A549 (cell line): ENCODE data around the gene CARS1. TPM values are rescaled to one million over a fixed set of nuclear protein-coding genes. Genes with fewer than 3 reads are reported as not detected.

ENCODE experiments used
- ATAC-seq, 2 experiments: fragments of 200-7000 bp in 1 of 2; fragments of >200 bp in 1 of 2; cut with Nextera tagmentation in 1 of 2; cut with Tn5 transposase in 1 of 2; 3 replicates each; pipeline versions ENCODE4 v1.8.0 to v1.9.1; 2018 to 2020; ENCODE audit warnings: mild to moderate bottlenecking in 1 of 2, moderate library complexity in 1 of 2
- CTCF ChIA-PET: fragments of 300-600 bp; sonication (Branson Sonifier 250); formaldehyde crosslinking; extraction: SDS; loops from one replicate; lab custom pipeline; 2021; ENCODE audit warnings: antibody characterized with exemption, inconsistent platforms; lab: Yijun Ruan, JAX
- POLR2A ChIA-PET: fragments of 350-600 bp; formaldehyde crosslinking; extraction: SDS; loops from one replicate; lab custom pipeline; 2021; ENCODE audit warnings: antibody characterized with exemption, inconsistent platforms; lab: Yijun Ruan, JAX
- DNase-seq, 2 experiments: peaks; one replicate each; pipeline versions ENCODE4 v3.0.0 to v3.0.0-alpha.2; 2011 to 2016; ENCODE audit warnings: low read depth in 1 of 2, low spot score in 1 of 2
- FAIRE-seq: peaks from 2 replicates; lab custom pipeline; 2011; peaks lifted over from hg19 to GRCh38; lab: Jason Lieb, UNC
- H3K27ac ChIP-seq, 2 experiments: fragments of >200 bp; sonication (Bioruptor Twin); formaldehyde crosslinking; 3 replicates each; pipeline ENCODE4 v1.5.1; 2016 to 2017
- H3K4me1 ChIP-seq: fragments of >200 bp; sonication (Bioruptor Twin); formaldehyde crosslinking; 3 replicates; pipeline ENCODE4 v1.6.1; 2016
- H3K4me2 ChIP-seq: fragments of >200 bp; sonication (Bioruptor Twin); formaldehyde crosslinking; 3 replicates; pipeline ENCODE4 v1.6.1; 2016
- H3K4me3 ChIP-seq: fragments of >200 bp; sonication (Bioruptor Twin); formaldehyde crosslinking; 3 replicates; pipeline ENCODE4 v1.5.1; 2016
- H3K9me3 ChIP-seq: fragments of >200 bp; sonication (Bioruptor Twin); formaldehyde crosslinking; 3 replicates; pipeline ENCODE4 v1.6.1; 2016
- BHLHE40 ChIP-seq: IDR thresholded peaks from 2 replicates; pipeline ENCODE4 v1.6.1; 2012; ENCODE audit warnings: low read depth, low read length, inconsistent platforms
- EHMT2 ChIP-seq: fragments of 200-600 bp; sonication (generic); IDR thresholded peaks from 2 replicates; pipeline ENCODE4 v1.6.1; 2016; ENCODE audit warnings: antibody characterized with exemption, low read depth, mild to moderate bottlenecking, moderate library complexity
- ELK1 ChIP-seq: fragments of 150-350 bp; IDR thresholded peaks from 2 replicates; pipeline ENCODE4 v1.6.1; 2014; ENCODE audit warnings: low read depth, mild to moderate bottlenecking, low read length
- HDAC2 ChIP-seq: fragments of 200-600 bp; sonication (generic); IDR thresholded peaks from 2 replicates; pipeline ENCODE4 v1.6.1; 2016
- KDM5A ChIP-seq: fragments of 200-600 bp; sonication (generic); IDR thresholded peaks from 2 replicates; pipeline ENCODE4 v1.6.1; 2016; ENCODE audit warnings: antibody characterized with exemption, mild to moderate bottlenecking
- MAFK ChIP-seq: fragments of 450-650 bp; IDR thresholded peaks from 2 replicates; pipeline ENCODE4 v1.6.1; 2014; ENCODE audit not compliant: partially characterized antibody
- MYC ChIP-seq: IDR thresholded peaks from 2 replicates; pipeline ENCODE4 v1.6.1; 2012; ENCODE audit warnings: mild to moderate bottlenecking, inconsistent platforms, low read length, improper control_type of control experiment, borderline replicate concordance
- PHF8 ChIP-seq: fragments of 200-600 bp; sonication (generic); IDR thresholded peaks from 2 replicates; pipeline ENCODE4 v1.6.1; 2016; ENCODE audit warnings: low read depth, mild to moderate bottlenecking, antibody characterized with exemption, moderate library complexity, borderline replicate concordance
- POLR2A ChIP-seq: IDR thresholded peaks from 2 replicates; pipeline ENCODE4 v1.6.1; 2012; ENCODE audit warnings: mild to moderate bottlenecking, low read length
- POLR2AphosphoS2 ChIP-seq: conservative IDR thresholded peaks from 2 replicates; pipeline ENCODE4 v1.6.1; 2012; ENCODE audit warnings: low read length, improper control_type of control experiment, inconsistent platforms
- RAD21 ChIP-seq, 2 experiments: fragments of >200 bp in 1 of 2; sonication (Bioruptor Twin) in 1 of 2; formaldehyde crosslinking in 1 of 2; IDR thresholded peaks in 1 of 2; conservative IDR thresholded peaks in 1 of 2; 2 replicates in 1 of 2; 3 replicates in 1 of 2; pipeline ENCODE4 v1.6.1; 2012 to 2018; ENCODE audit warnings: inconsistent platforms in 1 of 2
- RFX5 ChIP-seq: fragments of 450-650 bp; IDR thresholded peaks from 2 replicates; pipeline ENCODE4 v1.7.1; 2014; ENCODE audit warnings: antibody characterized with exemption, mild to moderate bottlenecking, moderate library complexity
- SMC3 ChIP-seq: fragments of >200 bp; sonication (Bioruptor Twin); formaldehyde crosslinking; IDR thresholded peaks from 3 replicates; pipeline ENCODE4 v1.6.1; 2018; ENCODE audit warnings: inconsistent platforms
- TP53 ChIP-seq: fragments of 250-450 bp; sonication (Bioruptor Pico); IDR thresholded peaks from 2 replicates; pipeline ENCODE4 v1.5.0; 2021; ENCODE audit warnings: mild to moderate bottlenecking, moderate library complexity
- ZSCAN20 ChIP-seq: fragments of 250-450 bp; sonication (Bioruptor Pico); IDR thresholded peaks from 2 replicates; pipeline ENCODE4 v1.8.0; 2022; ENCODE audit warnings: mild to moderate bottlenecking, moderate library complexity
- WGBS: methylation state at CpG from one replicate; pipeline ENCODE4 v1.1.6; 2017; ENCODE audit errors: missing lambda C conversion rate; 5-methylcytosine and 5-hydroxymethylcytosine counted together
- polyA plus RNA-seq, 4 experiments: library from polyadenylated mRNA; depleted of rRNA in 3 of 4; stranded (reverse); fragments of >200 nt; fragmentation: RNase III in 1 of 4; extraction: RNeasy Plus Mini Kit Qiagen cat#74134 plus additional on column Dnase treatment in 1 of 4; gene quantifications; 2 replicates in 3 of 4; 3 replicates in 1 of 4; pipeline ENCODE4 v1.2.3, GENCODE V29; 2011 to 2017
- TF ChIP-seq, protein P1 (sequence below): fragments of >200 bp; sonication (Bioruptor Twin); formaldehyde crosslinking; IDR thresholded peaks from 3 replicates; pipeline ENCODE4 v1.5.1; 2016
- TF ChIP-seq, protein P2 (sequence below): IDR thresholded peaks from 2 replicates; pipeline ENCODE4 v1.6.1; 2012
- TF ChIP-seq, protein P3 (sequence below): fragments of 250-450 bp; sonication (Bioruptor Pico); IDR thresholded peaks from 2 replicates; pipeline ENCODE4 v1.5.0; 2021; ENCODE audit warnings: mild to moderate bottlenecking, moderate library complexity, borderline replicate concordance
- TF ChIP-seq, protein P4 (sequence below): fragments of 250-450 bp; sonication (Bioruptor Pico); IDR thresholded peaks from 2 replicates; pipeline ENCODE4 v1.5.0; 2020; ENCODE audit warnings: low read depth, mild to moderate bottlenecking, moderate library complexity
- TF ChIP-seq, protein P5 (sequence below): fragments of 450-650 bp; IDR thresholded peaks from 2 replicates; pipeline ENCODE4 v1.6.1; 2014; ENCODE audit warnings: antibody characterized with exemption
- TF ChIP-seq, protein P6 (sequence below): fragments of >200 bp; sonication (Bioruptor Twin); formaldehyde crosslinking; IDR thresholded peaks from 2 replicates; pipeline ENCODE4 v1.6.1; 2016

The CARS1 gene
- polyA plus RNA-seq, 2 of the 4 experiments (the other 2 are of a cell fraction) = 52.7 to 130 TPM

- TF ChIP-seq, protein P1, sequence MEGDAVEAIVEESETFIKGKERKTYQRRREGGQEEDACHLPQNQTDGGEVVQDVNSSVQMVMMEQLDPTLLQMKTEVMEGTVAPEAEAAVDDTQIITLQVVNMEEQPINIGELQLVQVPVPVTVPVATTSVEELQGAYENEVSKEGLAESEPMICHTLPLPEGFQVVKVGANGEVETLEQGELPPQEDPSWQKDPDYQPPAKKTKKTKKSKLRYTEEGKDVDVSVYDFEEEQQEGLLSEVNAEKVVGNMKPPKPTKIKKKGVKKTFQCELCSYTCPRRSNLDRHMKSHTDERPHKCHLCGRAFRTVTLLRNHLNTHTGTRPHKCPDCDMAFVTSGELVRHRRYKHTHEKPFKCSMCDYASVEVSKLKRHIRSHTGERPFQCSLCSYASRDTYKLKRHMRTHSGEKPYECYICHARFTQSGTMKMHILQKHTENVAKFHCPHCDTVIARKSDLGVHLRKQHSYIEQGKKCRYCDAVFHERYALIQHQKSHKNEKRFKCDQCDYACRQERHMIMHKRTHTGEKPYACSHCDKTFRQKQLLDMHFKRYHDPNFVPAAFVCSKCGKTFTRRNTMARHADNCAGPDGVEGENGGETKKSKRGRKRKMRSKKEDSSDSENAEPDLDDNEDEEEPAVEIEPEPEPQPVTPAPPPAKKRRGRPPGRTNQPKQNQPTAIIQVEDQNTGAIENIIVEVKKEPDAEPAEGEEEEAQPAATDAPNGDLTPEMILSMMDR = no peak
- TF ChIP-seq, protein P2, sequence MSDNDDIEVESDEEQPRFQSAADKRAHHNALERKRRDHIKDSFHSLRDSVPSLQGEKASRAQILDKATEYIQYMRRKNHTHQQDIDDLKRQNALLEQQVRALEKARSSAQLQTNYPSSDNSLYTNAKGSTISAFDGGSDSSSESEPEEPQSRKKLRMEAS = no peak
- TF ChIP-seq SMC3 = no peak
These were observed 38.6 kb downstream of the CARS1 start (continued) for GRCh38 chr11:3018596-3018995.

DNA sequence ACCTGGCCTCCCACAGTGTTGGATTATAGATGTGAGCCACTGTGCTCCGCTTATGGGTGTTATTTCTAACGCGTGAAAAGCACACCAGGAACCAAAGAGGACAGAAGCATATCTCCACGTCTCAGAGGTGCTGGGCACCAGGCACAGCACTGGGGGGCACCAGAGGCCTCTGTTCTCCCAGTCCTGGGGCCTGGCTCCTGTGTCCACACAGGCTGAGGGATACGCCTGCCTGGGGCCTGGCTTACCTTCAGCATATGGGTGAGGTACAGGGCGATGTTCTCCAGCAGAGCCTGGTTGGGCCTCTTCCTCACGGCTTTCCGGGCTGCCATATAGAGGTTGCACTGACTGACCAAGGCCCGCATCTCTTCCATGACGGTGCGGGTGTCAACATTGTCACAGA is 40.4 kb downstream of the CARS1 start:
- Histone ChIP-seq H3K27ac (no peak overlapping the region), H3K4me2 (no peak overlapping the region), H3K4me3 (no peak overlapping the region), H3K9me3 (no peaks in the 10 kb centered on the region), H3K4me1 (no peaks in the 10 kb centered on the region)
- 92% methylated on average over 11 of the region's 11 CpGs for WGBS
- DNase-seq (no peak), ATAC-seq (peak; percentile 30 to 62; a peak in 3 of 6 replicates)
- TF ChIP-seq ELK1 (no peak), RAD21 (conservative IDR thresholded peaks at IDR 0.05 in 1 of 2, IDR thresholded peaks at IDR 0.05 in 1 of 2) (no peak), HDAC2 (no peak), POLR2A (no peak), MYC (no peak), BHLHE40 (no peak), ZSCAN20 (CRISPR knock-in tag) (no peak), EHMT2 (no peak), POLR2AphosphoS2 (no peak), PHF8 (no peak), TP53 (CRISPR knock-in tag) (no peak), MAFK (no peak), KDM5A (no peak), RFX5 (no peak)
- TF ChIP-seq, protein P3, sequence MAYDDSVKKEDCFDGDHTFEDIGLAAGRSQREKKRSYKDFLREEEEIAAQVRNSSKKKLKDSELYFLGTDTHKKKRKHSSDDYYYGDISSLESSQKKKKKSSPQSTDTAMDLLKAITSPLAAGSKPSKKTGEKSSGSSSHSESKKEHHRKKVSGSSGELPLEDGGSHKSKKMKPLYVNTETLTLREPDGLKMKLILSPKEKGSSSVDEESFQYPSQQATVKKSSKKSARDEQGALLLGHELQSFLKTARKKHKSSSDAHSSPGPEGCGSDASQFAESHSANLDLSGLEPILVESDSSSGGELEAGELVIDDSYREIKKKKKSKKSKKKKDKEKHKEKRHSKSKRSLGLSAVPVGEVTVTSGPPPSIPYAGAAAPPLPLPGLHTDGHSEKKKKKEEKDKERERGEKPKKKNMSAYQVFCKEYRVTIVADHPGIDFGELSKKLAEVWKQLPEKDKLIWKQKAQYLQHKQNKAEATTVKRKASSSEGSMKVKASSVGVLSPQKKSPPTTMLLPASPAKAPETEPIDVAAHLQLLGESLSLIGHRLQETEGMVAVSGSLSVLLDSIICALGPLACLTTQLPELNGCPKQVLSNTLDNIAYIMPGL = no peak
- TF ChIP-seq, protein P4, sequence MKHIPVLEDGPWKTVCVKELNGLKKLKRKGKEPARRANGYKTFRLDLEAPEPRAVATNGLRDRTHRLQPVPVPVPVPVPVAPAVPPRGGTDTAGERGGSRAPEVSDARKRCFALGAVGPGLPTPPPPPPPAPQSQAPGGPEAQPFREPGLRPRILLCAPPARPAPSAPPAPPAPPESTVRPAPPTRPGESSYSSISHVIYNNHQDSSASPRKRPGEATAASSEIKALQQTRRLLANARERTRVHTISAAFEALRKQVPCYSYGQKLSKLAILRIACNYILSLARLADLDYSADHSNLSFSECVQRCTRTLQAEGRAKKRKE (CRISPR knock-in tag) = no peak
- TF ChIP-seq, protein P5, sequence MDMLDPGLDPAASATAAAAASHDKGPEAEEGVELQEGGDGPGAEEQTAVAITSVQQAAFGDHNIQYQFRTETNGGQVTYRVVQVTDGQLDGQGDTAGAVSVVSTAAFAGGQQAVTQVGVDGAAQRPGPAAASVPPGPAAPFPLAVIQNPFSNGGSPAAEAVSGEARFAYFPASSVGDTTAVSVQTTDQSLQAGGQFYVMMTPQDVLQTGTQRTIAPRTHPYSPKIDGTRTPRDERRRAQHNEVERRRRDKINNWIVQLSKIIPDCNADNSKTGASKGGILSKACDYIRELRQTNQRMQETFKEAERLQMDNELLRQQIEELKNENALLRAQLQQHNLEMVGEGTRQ = no peak
- TF ChIP-seq, protein P6, sequence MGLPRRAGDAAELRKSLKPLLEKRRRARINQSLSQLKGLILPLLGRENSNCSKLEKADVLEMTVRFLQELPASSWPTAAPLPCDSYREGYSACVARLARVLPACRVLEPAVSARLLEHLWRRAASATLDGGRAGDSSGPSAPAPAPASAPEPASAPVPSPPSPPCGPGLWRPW = no peak
- TF ChIP-seq, all 56 proteins: peak for 0
- ChIA-PET POLR2A (no interaction called here), CTCF (interaction anchor here (1.6 to 4.3 kb wide), 2 partner anchors 20 to 75 kb away, joined by 8 to 30 read pairs; no protein-coding TSS in a partner anchor)
- FAIRE-seq = no peak
